Measurements from ENCODE around the gene DGAT2L6. TPM values are rescaled to one million over a fixed set of nuclear protein-coding genes. Genes with fewer than 3 reads are reported as not detected.

DGAT2L6 gene
- total RNA-seq, 1 experiment from 2014 or later: not detected

DNA sequence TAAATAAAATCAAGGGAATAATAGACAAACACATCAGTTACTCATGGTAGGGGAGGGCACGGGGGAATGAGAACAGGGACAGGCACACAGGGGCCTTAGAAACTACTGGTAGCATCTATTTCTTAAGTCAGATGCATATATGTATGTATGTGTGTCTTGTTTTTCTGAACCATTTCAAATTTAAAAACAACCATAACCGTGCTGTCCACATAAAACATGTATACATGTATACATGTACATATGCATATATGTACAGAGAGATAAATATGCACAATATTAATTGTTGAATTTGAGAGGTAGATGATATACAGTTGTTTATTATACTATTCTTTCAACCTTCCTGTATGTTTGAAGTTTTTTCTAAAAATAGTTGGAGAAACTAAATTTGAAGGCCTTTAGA is 49.4 kb downstream of the DGAT2L6 start:
- no peak overlapping the region for H2AK5ac ChIP-seq (ENCODE audit: insufficient read length, low read length)
- WGBS (ENCODE audit: extremely low coverage, insufficient read length, low lambda C conversion rate): no CpG with 5 or more reads among the region's 2 CpGs
- H3K56ac ChIP-seq (ENCODE audit: insufficient read length, low read depth, low read length): no peak overlapping the region
- no peak overlapping the region for H2BK5ac ChIP-seq (ENCODE audit: insufficient read length, low read length)
- no peak overlapping the region for H2BK12ac ChIP-seq (ENCODE audit: insufficient read length, low read depth, low read length)
- no peak overlapping the region for H4K8ac ChIP-seq (replicated peaks; ENCODE audit: insufficient read length, low read depth, low read length)
- no peak overlapping the region for H3K4ac ChIP-seq (ENCODE audit: low read depth, low read length)
- H3K4me1 Mint-ChIP-seq: no peaks in the 10 kb centered on the region
- no peak overlapping the region for H3K9ac ChIP-seq (ENCODE audit: extremely low read depth, insufficient read length, low read length)
- no peaks in the 10 kb centered on the region for H3K79me2 ChIP-seq (ENCODE audit: insufficient read depth, low read length)
- H3K4me2 ChIP-seq (ENCODE audit: insufficient read depth, insufficient read length, low read length): no peak overlapping the region
- H2BK20ac ChIP-seq (ENCODE audit: low read depth, low read length, poor library complexity, severe bottlenecking): no peak overlapping the region
- TF ChIP-seq, protein P1, sequence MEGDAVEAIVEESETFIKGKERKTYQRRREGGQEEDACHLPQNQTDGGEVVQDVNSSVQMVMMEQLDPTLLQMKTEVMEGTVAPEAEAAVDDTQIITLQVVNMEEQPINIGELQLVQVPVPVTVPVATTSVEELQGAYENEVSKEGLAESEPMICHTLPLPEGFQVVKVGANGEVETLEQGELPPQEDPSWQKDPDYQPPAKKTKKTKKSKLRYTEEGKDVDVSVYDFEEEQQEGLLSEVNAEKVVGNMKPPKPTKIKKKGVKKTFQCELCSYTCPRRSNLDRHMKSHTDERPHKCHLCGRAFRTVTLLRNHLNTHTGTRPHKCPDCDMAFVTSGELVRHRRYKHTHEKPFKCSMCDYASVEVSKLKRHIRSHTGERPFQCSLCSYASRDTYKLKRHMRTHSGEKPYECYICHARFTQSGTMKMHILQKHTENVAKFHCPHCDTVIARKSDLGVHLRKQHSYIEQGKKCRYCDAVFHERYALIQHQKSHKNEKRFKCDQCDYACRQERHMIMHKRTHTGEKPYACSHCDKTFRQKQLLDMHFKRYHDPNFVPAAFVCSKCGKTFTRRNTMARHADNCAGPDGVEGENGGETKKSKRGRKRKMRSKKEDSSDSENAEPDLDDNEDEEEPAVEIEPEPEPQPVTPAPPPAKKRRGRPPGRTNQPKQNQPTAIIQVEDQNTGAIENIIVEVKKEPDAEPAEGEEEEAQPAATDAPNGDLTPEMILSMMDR (conservative IDR thresholded peaks at IDR 0.05): no peak
- H3K4me3 Mint-ChIP-seq: no peak overlapping the region
- peaks cover 18% of the 10 kb centered on the region for H3K9me3 ChIP-seq (ENCODE audit: control insufficient read depth, low read depth, low read length)
- peaks cover 49 to 72% of the 10 kb centered on the region in 2 experiments for H3K9me3 Mint-ChIP-seq
- H3K23me2 ChIP-seq (ENCODE audit: insufficient read length, low read depth, low read length, poor library complexity, severe bottlenecking): no peaks in the 10 kb centered on the region
- no peaks in the 10 kb centered on the region; a peak in 1 of 7 replicates for H3K36me3 Mint-ChIP-seq (ENCODE audit: insufficient read depth in 1 of 3, low read depth in 3 of 3)
- H3K27ac ChIP-seq (ENCODE audit: insufficient read length, low read depth, low read length): no peak overlapping the region
- DNase-seq: no peak
- H4K91ac ChIP-seq (ENCODE audit: insufficient read length, low read depth, low read length): no peak overlapping the region
- H4K20me1 ChIP-seq (ENCODE audit: control insufficient read depth, insufficient read depth, insufficient read length): no peaks in the 10 kb centered on the region
- H2AFZ ChIP-seq (ENCODE audit: low read length): no peak overlapping the region
- no peak overlapping the region for H3K27ac Mint-ChIP-seq
- H2BK120ac ChIP-seq (ENCODE audit: low read depth, low read length, poor library complexity, severe bottlenecking): no peak overlapping the region
- no peak overlapping the region for H3K18ac ChIP-seq (ENCODE audit: insufficient read length, low read depth, low read length)
- no peak overlapping the region for H4K5ac ChIP-seq (ENCODE audit: insufficient read length, low read depth, low read length)
- no peak overlapping the region for H2BK15ac ChIP-seq (ENCODE audit: low read depth, low read length)
- H3K27me3 ChIP-seq (ENCODE audit: insufficient read depth, low read length): no peaks in the 10 kb centered on the region
- H3K27me3 Mint-ChIP-seq (ENCODE audit: low read depth): no peaks in the 10 kb centered on the region
- no peaks in the 10 kb centered on the region for H3K79me1 ChIP-seq (ENCODE audit: insufficient read depth, low read depth, low read length, poor library complexity, severe bottlenecking)
- H3K4me1 ChIP-seq (ENCODE audit: insufficient read depth, low read length): no peaks in the 10 kb centered on the region
- H3K14ac ChIP-seq (ENCODE audit: insufficient read depth, low read length): no peak overlapping the region
- no peak overlapping the region for H3K23ac ChIP-seq (ENCODE audit: insufficient read length, low read depth, low read length)
- no peak overlapping the region for H3T11ph ChIP-seq (ENCODE audit: low read length)
